ENCODE measurements around the gene KLK3.

Gene KLK3

GRCh38 chr19:50896591-50897190 lies 42.0 kb downstream of the KLK3 start:
- in situ Hi-C loops (cut with HindIII; ENCODE audit: low sequenced_read_pairs): no loop called here

- in situ Hi-C loops (cut with HindIII; ENCODE audit: low sequenced_read_pairs): no loop called here
Observed at GRCh38 chr19:50897191-50897607, 42.5 kb downstream of the KLK3 start.

- in situ Hi-C loops (cut with HindIII; ENCODE audit: low sequenced_read_pairs): no loop called here
Observed at GRCh38 chr19:50897612-50898011, 42.9 kb downstream of the KLK3 start.

GRCh38 chr19:50898018-50898417 lies 43.3 kb downstream of the KLK3 start:
- in situ Hi-C loops (cut with HindIII; ENCODE audit: low sequenced_read_pairs): no loop called here

- in situ Hi-C loops (cut with HindIII; ENCODE audit: low sequenced_read_pairs): no loop called here
Observed at GRCh38 chr19:50899569-50899968, 44.9 kb downstream of the KLK3 start.

- in situ Hi-C loops (cut with HindIII; ENCODE audit: low sequenced_read_pairs): no loop called here
Observed at GRCh38 chr19:50902640-50903039, 47.9 kb downstream of the KLK3 start.

- in situ Hi-C loops (cut with HindIII; ENCODE audit: low sequenced_read_pairs): no loop called here
Observed at GRCh38 chr19:50906217-50906616, 51.5 kb downstream of the KLK3 start.

- in situ Hi-C loops (cut with HindIII; ENCODE audit: low sequenced_read_pairs): no loop called here
Observed at GRCh38 chr19:50908336-50908735, 53.6 kb downstream of the KLK3 start.

- in situ Hi-C loops (cut with HindIII; ENCODE audit: low sequenced_read_pairs): no loop called here
Observed at GRCh38 chr19:50909240-50910070, 54.7 kb downstream of the KLK3 start.

Data from endothelial cell of hepatic sinusoid (primary cell).